Measurements from ENCODE around the gene ZNF175. TPM values are rescaled to one million over a fixed set of nuclear protein-coding genes. Genes with fewer than 3 reads are reported as not detected.

ZNF175 gene
- 1 to 10 TPM; 5.5 to 7.1 TPM for total RNA-seq

GRCh38 chr19:51570962-51571575 is at the start of gene ZNF175:
Gene ZNF175 (plus strand): TSS chr19:51571283. CDS start chr19:51573330, 2,047 bp downstream.
- peak; percentile 81 for DNase-seq
- no peaks in the 10 kb centered on the region for H3K9me3 Mint-ChIP-seq
- ChIA-PET CTCF (no interaction called here), POLR2A (interaction anchor here (0.7 kb wide), 1 partner anchor 125 kb away, joined by 3 read pairs; no protein-coding TSS in a partner anchor)
- peaks cover 36% of the 10 kb centered on the region for H3K36me3 Mint-ChIP-seq (ENCODE audit: low read depth)
- H3K27me3 Mint-ChIP-seq = peaks cover 15% of the 10 kb centered on the region
- peak within 1 kb of the TSS; percentile 93 for H3K4me3 Mint-ChIP-seq
- H3K27ac Mint-ChIP-seq = peak within 1 kb of the TSS; percentile 33
- H3K4me1 Mint-ChIP-seq = peaks cover 22% of the 10 kb centered on the region

- Mint-ChIP-seq H3K36me3 (ENCODE audit: low read depth) (no peaks in the 10 kb centered on the region), H3K4me3 (no peak overlapping the region), H3K27ac (no peak overlapping the region), H3K27me3 (peaks cover 32% of the 10 kb centered on the region), H3K9me3 (no peaks in the 10 kb centered on the region), H3K4me1 (no peaks in the 10 kb centered on the region)
- CTCF ChIA-PET = no interaction called here
- POLR2A ChIA-PET = no interaction called here
- DNase-seq = no peak
Measured at GRCh38 chr19:51521357-51521756, 49.7 kb upstream of the ZNF175 start.

GRCh38 chr19:51521781-51522180 is 49.3 kb upstream of the ZNF175 start:
- ChIA-PET CTCF (no interaction called here), POLR2A (no interaction called here)
- Mint-ChIP-seq H3K9me3 (no peaks in the 10 kb centered on the region), H3K4me3 (no peak overlapping the region), H3K27me3 (peaks cover 36% of the 10 kb centered on the region), H3K36me3 (ENCODE audit: low read depth) (no peaks in the 10 kb centered on the region), H3K27ac (no peak overlapping the region), H3K4me1 (no peaks in the 10 kb centered on the region)
- DNase-seq = no peak

- Mint-ChIP-seq H3K9me3 (no peaks in the 10 kb centered on the region), H3K27ac (no peak overlapping the region), H3K27me3 (peaks cover 39% of the 10 kb centered on the region), H3K36me3 (ENCODE audit: low read depth) (no peaks in the 10 kb centered on the region), H3K4me1 (no peaks in the 10 kb centered on the region), H3K4me3 (no peak overlapping the region)
- CTCF ChIA-PET = interaction anchor here (1.7 kb wide), 1 partner anchor 10 kb away, joined by 4 read pairs; no protein-coding TSS in a partner anchor
- DNase-seq = no peak
- POLR2A ChIA-PET = no interaction called here
Measured at GRCh38 chr19:51524666-51525264, 46.3 kb upstream of the ZNF175 start.

GRCh38 chr19:51525651-51526050 is 45.4 kb upstream of the ZNF175 start:
- Mint-ChIP-seq H3K27ac (no peak overlapping the region), H3K4me1 (no peaks in the 10 kb centered on the region), H3K36me3 (ENCODE audit: low read depth) (no peaks in the 10 kb centered on the region), H3K9me3 (no peaks in the 10 kb centered on the region), H3K27me3 (peaks cover 40% of the 10 kb centered on the region), H3K4me3 (no peak overlapping the region)
- ChIA-PET CTCF (no interaction called here), POLR2A (no interaction called here)
- DNase-seq = no peak

GRCh38 chr19:51529301-51529700 is 41.8 kb upstream of the ZNF175 start:
- no peak overlapping the region for H3K4me3 Mint-ChIP-seq
- POLR2A ChIA-PET = no interaction called here
- H3K27me3 Mint-ChIP-seq = peaks cover 47% of the 10 kb centered on the region
- peaks cover 8% of the 10 kb centered on the region for H3K4me1 Mint-ChIP-seq
- DNase-seq = no peak
- H3K27ac Mint-ChIP-seq = no peak overlapping the region
- H3K36me3 Mint-ChIP-seq (ENCODE audit: low read depth) = no peaks in the 10 kb centered on the region
- no peaks in the 10 kb centered on the region for H3K9me3 Mint-ChIP-seq
- CTCF ChIA-PET = interaction anchor here (1.4 kb wide), 2 partner anchors 14 to 15 kb away, joined by 3 to 4 read pairs; no protein-coding TSS in a partner anchor

GRCh38 chr19:51530616-51531015 is 40.5 kb upstream of the ZNF175 start:
- Mint-ChIP-seq H3K27ac (no peak overlapping the region), H3K4me3 (no peak overlapping the region), H3K36me3 (ENCODE audit: low read depth) (no peaks in the 10 kb centered on the region), H3K4me1 (peaks cover 8% of the 10 kb centered on the region), H3K9me3 (no peaks in the 10 kb centered on the region), H3K27me3 (peaks cover 57% of the 10 kb centered on the region)
- DNase-seq = no peak
- ChIA-PET POLR2A (no interaction called here), CTCF (no interaction called here)

- ChIA-PET POLR2A (no interaction called here), CTCF (no interaction called here)
- Mint-ChIP-seq H3K27me3 (peaks cover 60% of the 10 kb centered on the region), H3K4me1 (peaks cover 8% of the 10 kb centered on the region), H3K27ac (no peak within 1 kb of the TSS), H3K9me3 (no peaks in the 10 kb centered on the region), H3K4me3 (no peak within 1 kb of the TSS), H3K36me3 (ENCODE audit: low read depth) (no peaks in the 10 kb centered on the region)
- DNase-seq = peak; percentile 32
Measured at GRCh38 chr19:51531349-51532315, 39.5 kb upstream of the ZNF175 start, which contains the start of gene SIGLEC6. Gene SIGLEC6 (minus strand): TSS chr19:51531670. CDS start chr19:51531648, 22 bp downstream.

- no peak for DNase-seq
- H3K36me3 Mint-ChIP-seq (ENCODE audit: low read depth) = no peaks in the 10 kb centered on the region
- H3K4me3 Mint-ChIP-seq = no peak overlapping the region
- H3K27me3 Mint-ChIP-seq = peaks cover 62% of the 10 kb centered on the region
- peaks cover 8% of the 10 kb centered on the region for H3K4me1 Mint-ChIP-seq
- H3K27ac Mint-ChIP-seq = no peak overlapping the region
- POLR2A ChIA-PET = no interaction called here
- no peaks in the 10 kb centered on the region for H3K9me3 Mint-ChIP-seq
- CTCF ChIA-PET = no interaction called here
Measured at GRCh38 chr19:51535535-51535934, 35.5 kb upstream of the ZNF175 start.

GRCh38 chr19:51539821-51540366 is 31.2 kb upstream of the ZNF175 start:
- Mint-ChIP-seq H3K27me3 (peaks cover 53% of the 10 kb centered on the region), H3K4me1 (no peaks in the 10 kb centered on the region), H3K4me3 (no peak overlapping the region), H3K27ac (no peak overlapping the region), H3K36me3 (ENCODE audit: low read depth) (no peaks in the 10 kb centered on the region), H3K9me3 (no peaks in the 10 kb centered on the region)
- CTCF ChIA-PET = no interaction called here
- POLR2A ChIA-PET = interaction anchor here (0.9 kb wide), 1 partner anchor 66 kb away, joined by 3 read pairs; no protein-coding TSS in a partner anchor
- no peak for DNase-seq

GRCh38 chr19:51541458-51542357 is 29.4 kb upstream of the ZNF175 start:
- Mint-ChIP-seq H3K9me3 (no peaks in the 10 kb centered on the region), H3K4me3 (no peak overlapping the region), H3K36me3 (ENCODE audit: low read depth) (no peaks in the 10 kb centered on the region), H3K4me1 (peaks cover 11% of the 10 kb centered on the region), H3K27ac (no peak overlapping the region), H3K27me3 (peaks cover 38% of the 10 kb centered on the region)
- no peak for DNase-seq
- CTCF ChIA-PET = no interaction called here
- POLR2A ChIA-PET = no interaction called here

GRCh38 chr19:51542699-51543098 is 28.4 kb upstream of the ZNF175 start:
- ChIA-PET CTCF (no interaction called here), POLR2A (no interaction called here)
- Mint-ChIP-seq H3K27ac (no peak overlapping the region), H3K36me3 (ENCODE audit: low read depth) (no peaks in the 10 kb centered on the region), H3K4me3 (no peak overlapping the region), H3K9me3 (no peaks in the 10 kb centered on the region), H3K4me1 (peaks cover 21% of the 10 kb centered on the region), H3K27me3 (peaks cover 35% of the 10 kb centered on the region)
- no peak for DNase-seq

Measured in activated CD4-positive, alpha-beta memory T cell treated with anti-CD3 and anti-CD28 coated beads, Interleukin-2, amount 10 ng/mL, durations not matched to agents 7 days and 5 days (primary cell).